ENCODE measurements around the gene BCL11B. TPM values are rescaled to one million over a fixed set of nuclear protein-coding genes. Genes with fewer than 3 reads are reported as not detected.
A peak's percentile ranks its signal among the peaks of the same experiment; 100 is the strongest.

Gene BCL11B
- total RNA-seq, 1 experiment from 2014 or later: 80.6 TPM

DNA sequence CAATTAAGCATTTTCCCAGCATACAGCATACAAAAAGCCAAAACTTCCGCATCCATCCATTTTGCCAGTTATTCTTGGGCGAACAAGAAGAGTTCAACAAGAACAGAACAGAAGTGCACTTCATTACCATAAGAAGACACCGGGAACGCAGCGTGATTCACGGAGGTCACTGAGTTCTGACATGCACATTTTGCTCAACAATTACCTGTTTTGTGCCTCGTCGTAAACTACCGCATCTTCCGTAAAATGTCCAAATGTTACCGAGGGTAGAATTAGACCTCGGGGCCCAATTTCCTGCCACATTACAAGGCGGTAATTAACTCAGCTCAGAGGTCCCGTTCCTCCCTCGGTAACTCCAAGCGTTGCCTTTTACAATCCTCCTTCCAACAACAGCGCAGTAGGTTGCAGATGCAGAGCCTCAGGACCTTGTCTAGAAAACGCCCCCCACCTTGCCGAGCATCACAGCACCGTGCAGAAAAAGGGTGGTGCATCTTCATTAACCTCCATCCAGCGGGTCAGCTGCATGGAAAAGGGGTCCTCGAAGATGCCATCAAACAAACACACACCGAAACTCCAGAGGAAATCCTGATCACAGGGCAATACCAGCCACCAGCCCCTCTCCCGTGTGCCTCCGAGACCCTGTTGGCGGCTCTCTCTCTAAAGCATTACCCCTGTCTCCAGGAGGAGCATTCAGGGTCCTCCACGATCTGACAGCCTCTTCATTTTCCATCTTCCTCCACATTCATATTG is 125.2 kb downstream of the BCL11B start:
- no peak overlapping the region for H3K27ac ChIP-seq (ENCODE audit: low read depth, low read length, poor library complexity, severe bottlenecking)
- H3K4me3 ChIP-seq (ENCODE audit: low read depth, low read length, poor library complexity, severe bottlenecking): no peak overlapping the region
- POLR2A ChIA-PET (ENCODE audit: low non-redundant PET): no interaction called here
- no peaks in the 10 kb centered on the region for H3K27me3 ChIP-seq (replicated peaks; ENCODE audit: insufficient read depth, low read depth, low read length, poor library complexity)
- TF ChIP-seq, protein P1, sequence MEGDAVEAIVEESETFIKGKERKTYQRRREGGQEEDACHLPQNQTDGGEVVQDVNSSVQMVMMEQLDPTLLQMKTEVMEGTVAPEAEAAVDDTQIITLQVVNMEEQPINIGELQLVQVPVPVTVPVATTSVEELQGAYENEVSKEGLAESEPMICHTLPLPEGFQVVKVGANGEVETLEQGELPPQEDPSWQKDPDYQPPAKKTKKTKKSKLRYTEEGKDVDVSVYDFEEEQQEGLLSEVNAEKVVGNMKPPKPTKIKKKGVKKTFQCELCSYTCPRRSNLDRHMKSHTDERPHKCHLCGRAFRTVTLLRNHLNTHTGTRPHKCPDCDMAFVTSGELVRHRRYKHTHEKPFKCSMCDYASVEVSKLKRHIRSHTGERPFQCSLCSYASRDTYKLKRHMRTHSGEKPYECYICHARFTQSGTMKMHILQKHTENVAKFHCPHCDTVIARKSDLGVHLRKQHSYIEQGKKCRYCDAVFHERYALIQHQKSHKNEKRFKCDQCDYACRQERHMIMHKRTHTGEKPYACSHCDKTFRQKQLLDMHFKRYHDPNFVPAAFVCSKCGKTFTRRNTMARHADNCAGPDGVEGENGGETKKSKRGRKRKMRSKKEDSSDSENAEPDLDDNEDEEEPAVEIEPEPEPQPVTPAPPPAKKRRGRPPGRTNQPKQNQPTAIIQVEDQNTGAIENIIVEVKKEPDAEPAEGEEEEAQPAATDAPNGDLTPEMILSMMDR (conservative IDR thresholded peaks at IDR 0.05; ENCODE audit: low read depth, low read length): no peak
- DNase-seq (ENCODE audit: low spot score): no peak
- no peaks in the 10 kb centered on the region for H3K9me3 ChIP-seq (ENCODE audit: low read depth, low read length, poor library complexity, severe bottlenecking)
- H3K36me3 ChIP-seq (ENCODE audit: insufficient read depth, low read length, poor library complexity, severe bottlenecking): no peaks in the 10 kb centered on the region
- peaks cover 13% of the 10 kb centered on the region for H3K4me1 ChIP-seq (ENCODE audit: insufficient read depth, low read length, poor library complexity, severe bottlenecking)
- BruUV-seq (replicated peaks): no TSS peak
- intact Hi-C loops (cut with micrococcal nuclease; ENCODE audit: unreplicated experiment): no loop called here
- CTCF ChIA-PET: no interaction called here

DNA sequence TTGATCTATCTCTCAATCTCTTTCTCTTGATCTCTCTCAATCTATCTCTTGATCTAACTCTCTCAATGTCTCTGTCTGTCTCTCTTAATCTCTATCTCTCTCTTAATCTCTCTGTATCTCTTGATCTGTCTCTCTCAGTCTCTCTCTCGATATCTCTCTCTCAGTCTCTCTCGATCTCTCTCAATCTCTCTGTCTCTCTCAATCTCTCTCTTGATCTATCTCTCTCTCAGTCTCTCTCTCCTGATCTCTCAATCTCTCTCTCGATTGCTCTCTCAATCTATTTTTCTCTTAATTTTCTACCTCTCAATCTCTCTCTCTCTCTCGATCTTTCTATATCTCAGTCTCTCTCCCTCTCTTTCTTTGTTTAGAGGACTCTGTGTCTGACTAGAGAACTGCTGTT is 126.7 kb downstream of the BCL11B start:
- no TSS peak for BruUV-seq (replicated peaks)
- DNase-seq (ENCODE audit: low spot score): no peak
- CTCF ChIA-PET: no interaction called here
- Histone ChIP-seq H3K27me3 (replicated peaks; ENCODE audit: insufficient read depth, low read depth, low read length, poor library complexity) (no peaks in the 10 kb centered on the region), H3K36me3 (ENCODE audit: insufficient read depth, low read length, poor library complexity, severe bottlenecking) (no peaks in the 10 kb centered on the region), H3K4me3 (ENCODE audit: low read depth, low read length, poor library complexity, severe bottlenecking) (no peak overlapping the region), H3K9me3 (ENCODE audit: low read depth, low read length, poor library complexity, severe bottlenecking) (no peaks in the 10 kb centered on the region), H3K27ac (ENCODE audit: low read depth, low read length, poor library complexity, severe bottlenecking) (no peak overlapping the region), H3K4me1 (ENCODE audit: insufficient read depth, low read length, poor library complexity, severe bottlenecking) (peaks cover 13% of the 10 kb centered on the region)
- POLR2A ChIA-PET (ENCODE audit: low non-redundant PET): no interaction called here
- intact Hi-C loops (cut with micrococcal nuclease; ENCODE audit: unreplicated experiment): no loop called here
- TF ChIP-seq, protein P1 (conservative IDR thresholded peaks at IDR 0.05; ENCODE audit: low read depth, low read length): no peak
- no peak for TF ChIP-seq EZH2 (IDR thresholded peaks at IDR 0.05; ENCODE audit: borderline replicate concordance, low read depth, low read length, poor library complexity, severe bottlenecking)

DNA sequence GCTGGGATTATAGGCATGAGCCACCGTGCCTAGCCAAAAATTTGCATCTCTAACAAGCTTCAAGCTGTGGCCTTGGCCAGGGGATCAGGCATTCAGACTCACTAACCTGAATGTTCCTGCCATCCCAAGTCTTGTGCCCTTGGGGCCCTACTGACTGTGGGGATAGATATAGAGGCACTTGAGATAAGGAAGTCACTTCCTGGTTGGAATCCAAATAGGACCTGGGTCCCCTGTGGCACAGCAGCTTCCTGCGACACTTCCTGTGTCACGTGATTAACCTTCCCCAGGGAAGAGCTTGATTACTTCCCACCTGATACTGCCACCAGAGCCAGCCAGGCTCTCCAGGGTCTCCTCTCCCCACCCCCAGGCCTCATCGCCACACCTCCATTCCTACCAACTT is 128.2 kb downstream of the BCL11B start:
- Histone ChIP-seq H3K27me3 (replicated peaks; ENCODE audit: insufficient read depth, low read depth, low read length, poor library complexity) (no peaks in the 10 kb centered on the region), H3K4me1 (ENCODE audit: insufficient read depth, low read length, poor library complexity, severe bottlenecking) (peaks cover 13% of the 10 kb centered on the region), H3K9me3 (ENCODE audit: low read depth, low read length, poor library complexity, severe bottlenecking) (no peaks in the 10 kb centered on the region), H3K4me3 (ENCODE audit: low read depth, low read length, poor library complexity, severe bottlenecking) (no peak overlapping the region), H3K36me3 (ENCODE audit: insufficient read depth, low read length, poor library complexity, severe bottlenecking) (no peaks in the 10 kb centered on the region), H3K27ac (ENCODE audit: low read depth, low read length, poor library complexity, severe bottlenecking) (no peak overlapping the region)
- DNase-seq (ENCODE audit: low spot score): peak; percentile 69
- no TSS peak for BruUV-seq (replicated peaks)
- intact Hi-C loops (cut with micrococcal nuclease; ENCODE audit: unreplicated experiment): no loop called here
- ChIA-PET POLR2A (ENCODE audit: low non-redundant PET) (no interaction called here), CTCF (no interaction called here)
- TF ChIP-seq, protein P1 (conservative IDR thresholded peaks at IDR 0.05; ENCODE audit: low read depth, low read length): no peak
- no peak for TF ChIP-seq EZH2 (IDR thresholded peaks at IDR 0.05; ENCODE audit: borderline replicate concordance, low read depth, low read length, poor library complexity, severe bottlenecking)

All from A673 (cell line).